T-cell (primary cell): ENCODE measurements around the gene TMEM9. TPM values are rescaled to one million over a fixed set of nuclear protein-coding genes. Genes with fewer than 3 reads are reported as not detected.

ENCODE experiments used
- ATAC-seq, 4 experiments: fragments of 200-7000 bp in 3 of 4; fragments of 150-1000 bp in 1 of 4; cut with Tn5 transposase; replicated peaks in 1 of 4; 1 replicate in 3 of 4; 2 replicates in 1 of 4; pipeline ENCODE4 v1.10.0; 2021; ENCODE audit warnings: moderate library complexity in 3 of 4, mild to moderate bottlenecking in 2 of 4, moderate number of reproducible peaks in 1 of 4
- CTCF ChIA-PET, 2 donors: fragments of 300-600 bp; sonication (Branson Sonifier 250); formaldehyde crosslinking; loops; one replicate each; lab custom pipeline; 2022; ENCODE audit warnings: antibody characterized with exemption in 2 of 2; lab: Charles Lee
- POLR2A ChIA-PET, 2 donors: fragments of 300-600 bp; sonication (Branson Sonifier 250); formaldehyde crosslinking; loops; one replicate each; lab custom pipeline; 2022; ENCODE audit warnings: antibody characterized with exemption in 2 of 2; lab: Charles Lee
- DNase-seq, 35 experiments: peaks; one replicate each; pipeline versions ENCODE4 v3.0.0 to v3.0.0-alpha.2; 2013 to 2023
- H3K27ac ChIP-seq: one replicate; pipeline ENCODE4 v1.5.1; 2013; ENCODE audit warnings: low read length
- H3K27me3 ChIP-seq, 2 experiments: replicated peaks in 1 of 2; 1 replicate in 1 of 2; 2 replicates in 1 of 2; pipeline versions ENCODE4 v1.6.1 to v1.7.0; 2013; ENCODE audit warnings: low read length in 1 of 2, mixed read lengths in 1 of 2; ENCODE audit not compliant: control insufficient read depth in 2 of 2, insufficient read depth in 2 of 2; ENCODE audit errors: extremely low read depth in 1 of 2
- H3K36me3 ChIP-seq, 2 donors: 1 replicate in 1 of 2; 2 replicates in 1 of 2; pipeline versions ENCODE4 v1.6.1 to v1.7.0; 2013; ENCODE audit warnings: low read length in 1 of 2; ENCODE audit not compliant: control insufficient read depth in 2 of 2, insufficient read depth in 1 of 2; ENCODE audit errors: extremely low read depth in 1 of 2
- H3K4me1 ChIP-seq, 2 experiments: 1 replicate in 1 of 2; 2 replicates in 1 of 2; pipeline versions ENCODE4 v1.6.1 to v1.7.0; 2013; ENCODE audit warnings: low read length in 2 of 2, mixed read lengths in 1 of 2; ENCODE audit not compliant: insufficient read depth in 2 of 2, control insufficient read depth in 1 of 2; ENCODE audit errors: extremely low read depth in 1 of 2
- H3K4me3 ChIP-seq, 2 donors: 1 replicate in 1 of 2; 2 replicates in 1 of 2; pipeline versions ENCODE4 v1.5.1 to v1.7.0; 2013; ENCODE audit warnings: mild to moderate bottlenecking in 2 of 2, low read length in 1 of 2, moderate library complexity in 1 of 2; ENCODE audit not compliant: control insufficient read depth in 1 of 2; ENCODE audit errors: extremely low read depth in 1 of 2
- H3K9me3 ChIP-seq: 2 replicates; pipeline ENCODE4 v1.7.0; 2013
- H3K27ac Mint-ChIP-seq, 2 donors: one replicate each; pipeline ENCODE4 v1.8.0; 2020 to 2021; ENCODE audit warnings: mild to moderate bottlenecking in 2 of 2, mixed read lengths in 2 of 2
- H3K27me3 Mint-ChIP-seq, 2 donors: one replicate each; pipeline ENCODE4 v1.8.0; 2021 to 2022; ENCODE audit warnings: mixed read lengths in 2 of 2
- H3K36me3 Mint-ChIP-seq: one replicate; pipeline ENCODE4 v1.8.0; 2021; ENCODE audit warnings: mixed read lengths
- H3K4me1 Mint-ChIP-seq, 3 donors: one replicate each; pipeline ENCODE4 v1.8.0; 2020 to 2022; ENCODE audit warnings: mixed read lengths in 3 of 3, mild to moderate bottlenecking in 1 of 3
- H3K4me3 Mint-ChIP-seq, 3 donors: one replicate each; pipeline ENCODE4 v1.8.0; 2020 to 2022; ENCODE audit warnings: mild to moderate bottlenecking in 3 of 3, mixed read lengths in 3 of 3, moderate library complexity in 3 of 3
- H3K9me3 Mint-ChIP-seq, 3 donors: one replicate each; pipeline ENCODE4 v1.8.0; 2020 to 2022; ENCODE audit warnings: mixed read lengths in 3 of 3
- WGBS: methylation state at CpG from one replicate; pipeline ENCODE4 v1.1.5; 2013; ENCODE audit warnings: missing lambda C conversion rate; ENCODE audit not compliant: insufficient coverage; 5-methylcytosine and 5-hydroxymethylcytosine counted together
- total RNA-seq, 35 experiments: library from RNA in 6 of 35; stranded (reverse) in 6 of 35; fragments of 120-200 nt in 1 of 35; gene quantifications; one replicate each; pipeline versions ENCODE4 v1.2.1 to v1.2.4 and lab custom pipeline; 2013 to 2026

The TMEM9 gene
- total RNA-seq, 5 donors from 2014 or later (not counting 1 experiment from before 2014, with no cell fraction given): 15.5 to 22.2 (median 17.7) TPM

DNA sequence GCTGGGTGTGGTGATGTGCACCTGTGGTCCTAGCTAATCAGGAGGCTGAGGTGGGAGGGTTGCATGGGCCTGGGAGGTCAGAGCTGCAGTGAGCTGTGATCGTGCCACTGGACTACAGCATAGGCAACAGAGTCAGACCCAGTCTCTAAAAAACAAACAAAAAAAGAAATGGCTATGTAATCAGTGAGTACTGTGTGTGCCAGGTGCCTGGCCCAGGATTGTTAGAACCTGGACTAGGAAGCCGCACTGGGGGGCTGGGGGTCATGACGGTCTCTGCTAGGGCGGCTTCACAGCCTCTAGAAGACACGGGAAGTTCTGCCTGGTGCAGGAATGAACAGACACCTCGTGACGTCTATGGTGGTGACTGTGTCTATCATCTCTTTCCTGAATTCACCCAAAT lies 8.5 kb downstream of the TMEM9 start:
- POLR2A ChIA-PET: no interaction called here
- Mint-ChIP-seq H3K9me3 (no peaks in the 10 kb centered on the region), H3K36me3 (peaks cover 73% of the 10 kb centered on the region), H3K27ac (no peak overlapping the region), H3K4me1 (peaks cover 0 to 12% (median 1%) of the 10 kb centered on the region in 3 donors), H3K4me3 (no peak overlapping the region), H3K27me3 (no peaks in the 10 kb centered on the region)
- WGBS: 90% methylated on average over 6 of the region's 7 CpGs
- Histone ChIP-seq H3K4me1 (no peaks in the 10 kb centered on the region), H3K27ac (no peak overlapping the region), H3K27me3 (no peaks in the 10 kb centered on the region), H3K36me3 (peaks cover 25 to 59% of the 10 kb centered on the region in 2 donors), H3K9me3 (no peaks in the 10 kb centered on the region), H3K4me3 (no peak overlapping the region)
- ATAC-seq (no peak), DNase-seq (no peak)
- CTCF ChIA-PET: interaction anchor here in 1 of 2 donors (0.7 kb wide), 1 partner anchor 9 kb away, joined by 3 read pairs; the partner anchor contains the start of gene TMEM9

DNA sequence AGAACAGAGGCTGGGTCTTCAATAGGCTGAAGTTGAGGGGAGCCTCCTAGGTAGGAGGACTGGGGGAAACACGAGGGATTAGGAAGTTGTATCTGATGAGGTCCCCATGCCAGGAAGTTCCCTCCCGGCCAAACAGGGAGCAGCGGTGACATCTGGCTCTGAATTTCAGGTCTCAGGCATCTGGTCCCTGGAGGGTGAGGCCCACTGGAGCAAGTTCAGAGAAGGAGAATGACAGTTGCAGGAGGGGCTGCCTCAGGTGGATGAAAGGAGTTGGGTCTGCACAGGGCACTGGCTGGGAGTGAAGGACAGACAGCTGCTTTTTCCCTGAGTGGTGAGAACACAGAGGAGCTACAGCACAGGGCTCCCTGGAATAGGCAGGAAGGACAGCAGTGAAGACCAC lies 9.1 kb downstream of the TMEM9 start:
- H3K4me3 Mint-ChIP-seq: no peak overlapping the region
- ChIA-PET POLR2A (no interaction called here), CTCF (interaction anchor here in 1 of 2 donors (0.7 kb wide), 1 partner anchor 10 kb away, joined by 3 read pairs; the partner anchor contains the start of gene TMEM9)
- Histone ChIP-seq H3K36me3 (peaks cover 26 to 63% of the 10 kb centered on the region in 2 donors), H3K4me1 (no peaks in the 10 kb centered on the region), H3K27me3 (no peaks in the 10 kb centered on the region), H3K4me3 (no peak overlapping the region), H3K27ac (no peak overlapping the region), H3K9me3 (no peaks in the 10 kb centered on the region)
- ATAC-seq (no peak), DNase-seq (no peak)
- peaks cover 0 to 9% (median 0%) of the 10 kb centered on the region in 3 donors for H3K4me1 Mint-ChIP-seq
- peaks cover 74% of the 10 kb centered on the region for H3K36me3 Mint-ChIP-seq
- WGBS: 91% methylated on average over 3 of the region's 3 CpGs
- no peaks in the 10 kb centered on the region for H3K9me3 Mint-ChIP-seq
- no peak overlapping the region for H3K27ac Mint-ChIP-seq
- H3K27me3 Mint-ChIP-seq: no peaks in the 10 kb centered on the region

DNA sequence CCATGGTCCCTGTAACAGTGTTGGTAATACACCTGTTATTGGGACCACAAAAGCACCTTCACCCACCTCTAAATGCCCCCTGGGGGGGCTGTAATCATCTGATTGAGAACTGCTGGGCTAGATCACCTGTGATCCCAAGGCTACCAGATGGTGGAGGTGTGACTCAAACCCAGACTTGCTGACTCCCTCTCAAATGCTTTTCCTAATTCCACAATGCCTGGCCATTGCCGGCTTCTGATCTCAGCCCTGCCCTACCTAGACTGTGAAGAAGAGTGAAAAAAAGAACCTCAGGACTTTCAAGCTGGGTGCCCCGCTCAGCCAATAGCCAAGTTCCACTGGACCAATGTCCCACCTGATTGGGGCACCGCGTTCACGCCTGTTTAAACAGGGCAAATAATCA lies 9.6 kb downstream of the TMEM9 start:
- no peak for ATAC-seq
- CTCF ChIA-PET: no interaction called here
- Mint-ChIP-seq H3K9me3 (no peaks in the 10 kb centered on the region), H3K36me3 (peaks cover 77% of the 10 kb centered on the region), H3K27ac (no peak overlapping the region), H3K4me1 (peaks cover 0 to 9% (median 0%) of the 10 kb centered on the region in 3 donors), H3K27me3 (no peaks in the 10 kb centered on the region), H3K4me3 (no peak overlapping the region)
- 94% methylated on average over 2 of the region's 5 CpGs for WGBS
- no peaks in the 10 kb centered on the region for H3K9me3 ChIP-seq
- DNase-seq: no peak
- no peaks in the 10 kb centered on the region for H3K27me3 ChIP-seq
- no peaks in the 10 kb centered on the region for H3K4me1 ChIP-seq
- POLR2A ChIA-PET: no interaction called here
- no peak overlapping the region for H3K27ac ChIP-seq
- peaks cover 26 to 63% of the 10 kb centered on the region in 2 donors for H3K36me3 ChIP-seq
- H3K4me3 ChIP-seq: no peak overlapping the region

DNA sequence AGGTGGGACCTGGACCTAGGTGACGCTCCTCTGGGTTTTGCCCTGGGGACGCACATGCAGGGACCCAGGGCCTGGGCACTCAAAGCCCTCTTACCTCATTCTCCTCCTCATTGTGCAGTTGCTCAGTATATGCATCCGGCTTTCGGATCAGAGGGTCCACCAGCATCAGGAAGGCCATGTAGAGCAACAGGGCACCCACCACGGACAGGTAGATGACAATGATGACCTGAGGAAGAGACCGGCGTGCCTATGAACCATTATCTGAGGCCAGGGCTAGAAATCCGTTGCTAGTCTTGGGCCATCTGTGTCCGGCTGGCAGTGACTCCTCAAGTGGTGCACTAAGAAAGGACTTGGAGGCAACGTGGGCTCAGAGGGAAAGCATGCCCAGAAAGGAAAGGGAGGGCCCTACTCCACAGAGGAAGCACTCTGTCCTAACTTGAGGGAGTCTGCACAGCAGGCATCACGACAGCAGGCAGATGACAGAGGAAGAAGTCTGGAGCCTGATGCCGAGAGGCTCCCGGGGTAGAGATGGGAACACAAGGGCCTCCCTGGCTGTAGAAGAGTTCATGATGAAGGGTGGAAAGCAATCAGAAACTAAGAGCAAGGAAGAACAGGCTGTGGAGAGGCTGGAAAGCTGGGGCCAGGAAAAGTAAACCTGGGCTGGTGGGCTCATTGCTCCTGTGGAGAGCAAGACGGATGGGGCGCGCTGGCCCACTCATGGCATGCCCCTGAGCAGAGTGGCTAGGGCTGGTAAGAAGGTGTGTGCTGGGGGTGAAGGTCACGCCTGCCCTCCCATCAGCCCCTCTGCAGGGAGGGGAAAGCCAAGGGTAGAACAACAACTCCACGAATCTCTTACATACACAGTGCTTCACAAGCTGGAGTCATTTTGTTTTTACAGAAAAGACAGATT lies 10.3 kb downstream of the TMEM9 start:
- peaks cover 75% of the 10 kb centered on the region for H3K36me3 Mint-ChIP-seq
- H3K27ac Mint-ChIP-seq: no peak overlapping the region
- Histone ChIP-seq H3K27me3 (no peaks in the 10 kb centered on the region), H3K27ac (no peak overlapping the region), H3K4me1 (no peaks in the 10 kb centered on the region), H3K9me3 (no peaks in the 10 kb centered on the region), H3K36me3 (peaks cover 28 to 67% of the 10 kb centered on the region in 2 donors), H3K4me3 (no peak overlapping the region)
- WGBS: 86% methylated on average over 14 of the region's 18 CpGs
- no peak for ATAC-seq
- no peak overlapping the region for H3K4me3 Mint-ChIP-seq
- ChIA-PET CTCF (no interaction called here), POLR2A (interaction anchor here in 1 of 2 donors (0.6 kb wide), 1 partner anchor 22 kb away, joined by 3 read pairs; no protein-coding TSS in a partner anchor)
- no peak for DNase-seq
- H3K4me1 Mint-ChIP-seq: peaks cover 0 to 9% (median 0%) of the 10 kb centered on the region in 3 donors
- H3K9me3 Mint-ChIP-seq: no peaks in the 10 kb centered on the region
- H3K27me3 Mint-ChIP-seq: no peaks in the 10 kb centered on the region

DNA sequence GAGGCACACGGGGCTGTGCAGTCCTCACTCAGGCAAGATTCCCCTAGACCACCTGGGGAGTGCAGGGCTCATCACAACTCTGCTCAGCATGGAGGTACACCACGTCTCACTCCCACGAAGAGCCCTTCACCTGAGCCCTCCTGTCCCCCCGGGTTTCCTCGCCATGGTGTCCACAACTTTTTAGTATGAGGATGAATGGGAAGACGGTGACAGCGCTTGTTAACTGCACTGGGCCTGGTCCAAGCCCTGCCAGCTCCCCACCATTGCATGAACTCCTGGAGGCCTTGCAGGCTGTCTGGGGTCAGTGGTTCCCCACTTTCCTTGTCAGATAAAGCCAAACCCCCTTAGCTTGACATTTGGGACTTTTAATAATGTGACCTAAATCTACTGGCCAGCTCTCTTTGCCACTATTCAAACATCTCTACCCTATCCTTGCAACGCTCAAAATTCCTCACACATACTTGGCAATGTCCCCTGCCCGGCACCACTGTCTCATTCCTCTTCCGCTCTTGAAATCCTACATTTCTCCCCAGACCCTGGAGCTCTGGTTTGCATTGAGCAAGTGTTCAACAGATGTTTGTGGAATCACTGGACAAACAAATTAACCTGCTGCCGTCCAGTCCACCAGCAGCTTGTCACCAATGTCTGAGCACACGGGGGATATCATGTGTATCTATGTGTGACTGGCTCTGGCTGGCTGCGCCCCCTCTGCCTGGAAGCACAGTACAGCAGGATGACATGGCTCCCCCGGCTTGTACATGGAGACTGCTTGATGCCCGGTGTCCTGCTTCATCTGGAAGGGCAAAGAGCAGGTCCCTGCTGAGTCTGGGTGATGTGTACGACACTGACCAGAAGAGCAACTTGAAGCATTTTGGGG lies 11.2 kb downstream of the TMEM9 start:
- Histone ChIP-seq H3K4me3 (no peak overlapping the region), H3K27ac (no peak overlapping the region), H3K27me3 (no peaks in the 10 kb centered on the region), H3K36me3 (peaks cover 28 to 62% of the 10 kb centered on the region in 2 donors), H3K4me1 (no peaks in the 10 kb centered on the region), H3K9me3 (no peaks in the 10 kb centered on the region)
- no peak overlapping the region for H3K4me3 Mint-ChIP-seq
- WGBS: 98% methylated on average over 9 of the region's 16 CpGs
- H3K9me3 Mint-ChIP-seq: no peaks in the 10 kb centered on the region
- H3K27me3 Mint-ChIP-seq: no peaks in the 10 kb centered on the region
- DNase-seq: no peak
- ATAC-seq: no peak
- peaks cover 76% of the 10 kb centered on the region for H3K36me3 Mint-ChIP-seq
- ChIA-PET CTCF (no interaction called here), POLR2A (no interaction called here)
- no peak overlapping the region for H3K27ac Mint-ChIP-seq
- H3K4me1 Mint-ChIP-seq: peaks cover 0 to 9% (median 0%) of the 10 kb centered on the region in 3 donors
